Measurements from ENCODE around the gene KRTAP12-2. TPM values are rescaled to one million over a fixed set of nuclear protein-coding genes. Genes with fewer than 3 reads are reported as not detected.
A peak's percentile ranks its signal among the peaks of the same experiment; 100 is the strongest.

The KRTAP12-2 gene
- polyA plus RNA-seq, 1 donor (not counting 4 experiments of a cell fraction or from before 2014, with no cell fraction given), result not detected

GRCh38 chr21:44712203-44713028, 45.7 kb upstream of the KRTAP12-2 start:
- Histone ChIP-seq H3K9ac (ENCODE audit: control insufficient read depth, extremely low read depth, insufficient read depth, low read length) (no peak overlapping the region), H2AFZ (ENCODE audit: control insufficient read depth, low read length) (no peak overlapping the region), H3K9me1 (ENCODE audit: control insufficient read depth, extremely low read depth, insufficient read depth, low read length) (no peaks in the 10 kb centered on the region), H3K4me2 (ENCODE audit: control insufficient read depth, extremely low read depth, insufficient read depth, low read depth, low read length) (no peak overlapping the region), H3K79me2 (ENCODE audit: control insufficient read depth, insufficient read depth, low read length) (no peaks in the 10 kb centered on the region), H3K4me1 (ENCODE audit: control insufficient read depth, extremely low read depth, insufficient read depth, low read length) (peaks cover 31% of the 10 kb centered on the region), H4K20me1 (ENCODE audit: control insufficient read depth, extremely low read depth, insufficient read depth, low read length) (no peaks in the 10 kb centered on the region), H3K4me3 (ENCODE audit: control insufficient read depth in 2 of 3, extremely low read depth in 1 of 3, insufficient read depth in 2 of 3, low read depth in 1 of 3, low read length in 3 of 3) (no peak overlapping the region), H3K36me3 (ENCODE audit: control insufficient read depth in 2 of 2, extremely low read depth in 1 of 2, insufficient read depth in 2 of 2, low read length in 2 of 2) (no peaks in the 10 kb centered on the region), H3K9me3 (ENCODE audit: control insufficient read depth, low read depth, low read length) (peaks cover 2% of the 10 kb centered on the region), H3K27ac (ENCODE audit: control insufficient read depth, insufficient read depth, low read length) (no peak overlapping the region), H3K27me3 (ENCODE audit: control insufficient read depth, extremely low read depth, insufficient read depth, low read length) (peaks cover 62% of the 10 kb centered on the region)
- FAIRE-seq (no peak), DNase-seq (ENCODE audit: low read depth, low spot score) (no peak)
- TF ChIP-seq EZH2 (IDR thresholded peaks at IDR 0.05; ENCODE audit: low read length), result no peak
- TF ChIP-seq, protein P1, sequence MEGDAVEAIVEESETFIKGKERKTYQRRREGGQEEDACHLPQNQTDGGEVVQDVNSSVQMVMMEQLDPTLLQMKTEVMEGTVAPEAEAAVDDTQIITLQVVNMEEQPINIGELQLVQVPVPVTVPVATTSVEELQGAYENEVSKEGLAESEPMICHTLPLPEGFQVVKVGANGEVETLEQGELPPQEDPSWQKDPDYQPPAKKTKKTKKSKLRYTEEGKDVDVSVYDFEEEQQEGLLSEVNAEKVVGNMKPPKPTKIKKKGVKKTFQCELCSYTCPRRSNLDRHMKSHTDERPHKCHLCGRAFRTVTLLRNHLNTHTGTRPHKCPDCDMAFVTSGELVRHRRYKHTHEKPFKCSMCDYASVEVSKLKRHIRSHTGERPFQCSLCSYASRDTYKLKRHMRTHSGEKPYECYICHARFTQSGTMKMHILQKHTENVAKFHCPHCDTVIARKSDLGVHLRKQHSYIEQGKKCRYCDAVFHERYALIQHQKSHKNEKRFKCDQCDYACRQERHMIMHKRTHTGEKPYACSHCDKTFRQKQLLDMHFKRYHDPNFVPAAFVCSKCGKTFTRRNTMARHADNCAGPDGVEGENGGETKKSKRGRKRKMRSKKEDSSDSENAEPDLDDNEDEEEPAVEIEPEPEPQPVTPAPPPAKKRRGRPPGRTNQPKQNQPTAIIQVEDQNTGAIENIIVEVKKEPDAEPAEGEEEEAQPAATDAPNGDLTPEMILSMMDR (optimal IDR thresholded peaks at IDR 0.05 in 1 of 3, IDR thresholded peaks at IDR 0.05 in 1 of 3, conservative IDR thresholded peaks at IDR 0.05 in 1 of 3; ENCODE audit: extremely low read depth in 1 of 3, insufficient read depth in 2 of 3, low read length in 3 of 3), result no peak
- dilution Hi-C loops (cut with MboI; ENCODE audit: extremely low pct_ligation_motif_present, low sequenced_read_pairs), result no loop called here

DNA sequence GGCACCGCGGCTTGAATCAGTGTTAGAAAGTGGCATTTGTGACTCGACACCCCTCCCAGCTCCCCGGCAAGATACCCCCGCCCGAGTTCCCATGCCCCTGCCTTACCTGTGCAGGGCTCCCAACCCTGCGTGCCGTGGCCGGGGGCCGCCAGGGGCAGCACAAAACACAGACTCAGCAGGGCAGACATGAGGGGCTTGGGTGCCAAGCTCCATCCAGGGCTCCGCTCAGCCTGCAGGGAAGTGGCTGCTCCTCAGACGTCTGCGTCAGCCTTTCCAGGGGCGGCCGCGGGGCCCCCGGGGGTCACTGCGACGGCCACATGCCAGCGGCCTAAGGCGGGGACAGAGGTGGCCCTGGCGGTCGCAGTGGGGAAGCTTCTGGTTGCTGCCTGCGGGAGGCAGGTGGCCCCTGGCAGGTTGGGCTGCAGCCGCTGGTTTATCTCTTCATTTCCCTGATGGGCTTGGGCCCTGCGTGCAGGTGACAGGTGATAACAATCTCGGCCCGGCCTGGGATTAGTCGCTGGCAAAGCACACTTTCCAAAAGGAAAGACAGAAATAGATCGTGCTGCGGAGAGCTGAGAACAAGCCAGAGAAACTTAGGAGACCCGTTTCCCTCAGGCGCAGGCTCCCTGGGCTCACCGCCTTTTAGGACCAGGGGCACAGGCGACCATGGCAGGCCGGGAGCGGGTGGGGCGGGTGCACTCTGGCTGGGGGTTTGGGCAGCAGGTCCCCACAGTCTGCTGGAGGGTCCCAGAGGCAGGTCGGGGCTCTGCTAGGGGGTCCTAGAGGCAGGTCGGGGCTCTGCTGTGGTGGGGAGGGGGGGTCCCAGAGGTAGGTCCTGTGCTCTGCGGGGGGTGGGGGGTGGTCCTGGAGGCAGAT, 44.8 kb upstream of the KRTAP12-2 start, which contains the start of gene TSPEAR:
TSPEAR (minus strand) TSS at position 246 of the 876 bp plus-strand sequence; CDS start at position 188, 58 bp downstream.
- Histone ChIP-seq H4K20me1 (ENCODE audit: control insufficient read depth, extremely low read depth, insufficient read depth, low read length) (no peaks in the 10 kb centered on the region), H3K9me1 (ENCODE audit: control insufficient read depth, extremely low read depth, insufficient read depth, low read length) (no peaks in the 10 kb centered on the region), H3K4me2 (ENCODE audit: control insufficient read depth, extremely low read depth, insufficient read depth, low read depth, low read length) (peak within 1 kb of the TSS; percentile 58), H3K4me1 (ENCODE audit: control insufficient read depth, extremely low read depth, insufficient read depth, low read length) (peaks cover 31% of the 10 kb centered on the region), H2AFZ (ENCODE audit: control insufficient read depth, low read length) (no peak within 1 kb of the TSS), H3K9me3 (ENCODE audit: control insufficient read depth, low read depth, low read length) (peaks cover 2% of the 10 kb centered on the region), H3K4me3 (ENCODE audit: control insufficient read depth in 2 of 3, extremely low read depth in 1 of 3, insufficient read depth in 2 of 3, low read depth in 1 of 3, low read length in 3 of 3) (peak within 1 kb of the TSS in 2 of 3 experiments; percentile 14 to 20), H3K27ac (ENCODE audit: control insufficient read depth, insufficient read depth, low read length) (no peak within 1 kb of the TSS), H3K36me3 (ENCODE audit: control insufficient read depth in 2 of 2, extremely low read depth in 1 of 2, insufficient read depth in 2 of 2, low read length in 2 of 2) (no peaks in the 10 kb centered on the region), H3K9ac (ENCODE audit: control insufficient read depth, extremely low read depth, insufficient read depth, low read length) (no peak within 1 kb of the TSS), H3K79me2 (ENCODE audit: control insufficient read depth, insufficient read depth, low read length) (no peaks in the 10 kb centered on the region), H3K27me3 (ENCODE audit: control insufficient read depth, extremely low read depth, insufficient read depth, low read length) (peaks cover 62% of the 10 kb centered on the region)
- FAIRE-seq (no peak), DNase-seq (ENCODE audit: low read depth, low spot score) (no peak)
- dilution Hi-C loops (cut with MboI; ENCODE audit: extremely low pct_ligation_motif_present, low sequenced_read_pairs), result no loop called here
- TF ChIP-seq, protein P1 (optimal IDR thresholded peaks at IDR 0.05 in 1 of 3, IDR thresholded peaks at IDR 0.05 in 1 of 3, conservative IDR thresholded peaks at IDR 0.05 in 1 of 3; ENCODE audit: extremely low read depth in 1 of 3, insufficient read depth in 2 of 3, low read length in 3 of 3), result no peak
- peak; percentile 94 for TF ChIP-seq EZH2 (IDR thresholded peaks at IDR 0.05; ENCODE audit: low read length)
